ENCODE measurements around the gene RGS13. TPM values are rescaled to one million over a fixed set of nuclear protein-coding genes. Genes with fewer than 3 reads are reported as not detected.

The RGS13 gene
- total RNA-seq, 4 donors from 2014 or later, result 0.37 to 0.51 TPM; not detected in 2

- intact Hi-C loops (cut with DNase I; ENCODE audit: low total_unique reads), result no loop called here
- Histone ChIP-seq H3K4me3 (no peak overlapping the region), H3K27me3 (no peaks in the 10 kb centered on the region), H3K36me3 (no peaks in the 10 kb centered on the region), H3K4me1 (no peaks in the 10 kb centered on the region), H3K27ac (no peak overlapping the region), H3K9me3 (no peaks in the 10 kb centered on the region)
- no peak for DNase-seq
- TF ChIP-seq POLR2A (IDR thresholded peaks at IDR 0.05) (no peak), CTCF (IDR thresholded peaks at IDR 0.05) (no peak)
Measured at GRCh38 chr1:192631749-192632148, 4.2 kb upstream of the RGS13 start.

GRCh38 chr1:192632188-192632587 is 3.8 kb upstream of the RGS13 start:
- no peaks in the 10 kb centered on the region for H3K4me1 ChIP-seq
- H3K27me3 ChIP-seq, result no peaks in the 10 kb centered on the region
- no peaks in the 10 kb centered on the region for H3K9me3 ChIP-seq
- intact Hi-C loops (cut with DNase I; ENCODE audit: low total_unique reads), result no loop called here
- no peak for TF ChIP-seq CTCF (IDR thresholded peaks at IDR 0.05)
- H3K4me3 ChIP-seq, result no peak overlapping the region
- no peak for DNase-seq
- no peaks in the 10 kb centered on the region for H3K36me3 ChIP-seq
- no peak overlapping the region for H3K27ac ChIP-seq

- no peak for TF ChIP-seq POLR2A (IDR thresholded peaks at IDR 0.05)
- no peak for TF ChIP-seq CTCF (IDR thresholded peaks at IDR 0.05)
- no peak overlapping the region for H3K4me3 ChIP-seq
- no peak for DNase-seq
- peak overlapping the region; percentile 34 to 54 for H3K27ac ChIP-seq
- no peaks in the 10 kb centered on the region for H3K9me3 ChIP-seq
- no peaks in the 10 kb centered on the region for H3K4me1 ChIP-seq
- H3K27me3 ChIP-seq, result no peaks in the 10 kb centered on the region
- no peaks in the 10 kb centered on the region for H3K36me3 ChIP-seq
- intact Hi-C loops (cut with DNase I; ENCODE audit: low total_unique reads), result no loop called here
Measured at GRCh38 chr1:192632641-192633532, 3.1 kb upstream of the RGS13 start.

GRCh38 chr1:192633533-192634253 is 2.3 kb upstream of the RGS13 start:
- intact Hi-C loops (cut with DNase I; ENCODE audit: low total_unique reads), result no loop called here
- no peaks in the 10 kb centered on the region for H3K36me3 ChIP-seq
- no peaks in the 10 kb centered on the region for H3K9me3 ChIP-seq

More at GRCh38 chr1:192633533-192634253, 2.3 kb upstream of the RGS13 start:
- TF ChIP-seq POLR2A (IDR thresholded peaks at IDR 0.05) (no peak), CTCF (IDR thresholded peaks at IDR 0.05) (no peak)
- DNase-seq, result no peak
- no peak overlapping the region for H3K4me3 ChIP-seq
- no peaks in the 10 kb centered on the region for H3K4me1 ChIP-seq
- H3K27ac ChIP-seq, result peak overlapping the region; percentile 34 to 54
- no peaks in the 10 kb centered on the region for H3K27me3 ChIP-seq
